ENCODE measurements around the gene PHLPP2. TPM values are rescaled to one million over a fixed set of nuclear protein-coding genes. Genes with fewer than 3 reads are reported as not detected.
"Not testable (repeated sequence)": the region's sequence is repeated elsewhere in the genome, so short reads cannot be mapped to it uniquely, and the experiment has no call there.

PHLPP2 gene
- total RNA-seq, 2 donors from 2014 or later, result 3.5 to 10.8 TPM

DNA sequence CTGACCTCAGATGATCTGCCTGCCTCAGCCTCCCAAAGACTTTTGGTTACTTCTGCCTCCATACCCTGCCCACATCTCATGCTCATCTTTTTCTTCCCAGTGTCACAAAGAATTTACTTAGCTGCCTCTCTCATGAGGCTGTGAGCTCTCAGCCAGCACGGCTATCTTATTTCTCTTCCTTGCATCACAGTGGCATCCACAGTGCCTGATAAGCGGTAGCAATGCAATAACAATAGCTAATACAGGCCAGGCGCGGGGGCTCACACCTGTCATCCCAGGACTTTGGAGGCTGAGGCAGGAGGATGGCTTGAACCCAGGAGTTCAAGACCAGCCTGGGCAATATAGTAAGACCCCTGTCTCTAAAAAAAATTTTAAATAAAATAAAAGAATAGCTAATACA is 114.1 kb downstream of the PHLPP2 start:
- TF ChIP-seq CTCF (IDR thresholded peaks at IDR 0.05), result no peak
- no peaks in the 10 kb centered on the region for H3K36me3 ChIP-seq
- H3K27me3 ChIP-seq, result no peaks in the 10 kb centered on the region
- no peaks in the 10 kb centered on the region for H3K4me1 ChIP-seq
- H3K9me3 ChIP-seq, result no peaks in the 10 kb centered on the region
- no peak overlapping the region for H3K27ac ChIP-seq
- H3K4me3 ChIP-seq, result no peak overlapping the region
- no peak for DNase-seq (ENCODE audit: low spot score)

GRCh38 chr16:71609066-71609465 is 115.4 kb downstream of the PHLPP2 start:
- no peaks in the 10 kb centered on the region for H3K36me3 ChIP-seq
- no peak for TF ChIP-seq CTCF (IDR thresholded peaks at IDR 0.05)

DNA sequence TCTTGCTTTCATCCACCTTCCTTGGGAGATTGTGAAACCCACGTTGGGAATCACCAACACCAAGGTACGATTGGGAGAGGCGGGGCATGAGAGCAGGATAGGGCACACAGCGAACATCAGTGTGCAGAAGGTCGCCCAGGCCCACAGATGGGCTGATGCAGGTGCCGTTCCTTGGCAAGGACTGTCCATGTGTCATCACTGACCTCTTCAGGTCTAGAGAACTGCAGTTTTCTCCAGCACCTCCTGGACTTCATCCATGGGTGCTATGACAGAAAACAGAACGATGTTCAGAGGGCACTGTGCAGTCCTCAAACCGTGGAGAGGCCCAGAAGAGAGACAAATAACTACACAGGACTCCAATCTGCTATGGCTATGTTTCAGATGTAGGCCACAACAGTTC is 123.7 kb downstream of the PHLPP2 start:
- no peak for DNase-seq (ENCODE audit: low spot score)
- Histone ChIP-seq H3K9me3 (no peaks in the 10 kb centered on the region), H3K4me1 (no peaks in the 10 kb centered on the region), H3K27ac (no peak overlapping the region), H3K4me3 (no peak overlapping the region), H3K36me3 (no peaks in the 10 kb centered on the region), H3K27me3 (no peaks in the 10 kb centered on the region)
- no peak for TF ChIP-seq CTCF (IDR thresholded peaks at IDR 0.05)

More at GRCh38 chr16:71609066-71609465, 115.4 kb downstream of the PHLPP2 start:
- Histone ChIP-seq H3K4me3 (no peak overlapping the region), H3K9me3 (no peaks in the 10 kb centered on the region), H3K27ac (no peak overlapping the region), H3K27me3 (no peaks in the 10 kb centered on the region), H3K4me1 (no peaks in the 10 kb centered on the region)
- no peak for DNase-seq (ENCODE audit: low spot score)

- not testable (repeated sequence) for H3K4me1 ChIP-seq; H3K4me3 ChIP-seq; H3K9me3 ChIP-seq; DNase-seq (ENCODE audit: low spot score); H3K27ac ChIP-seq; H3K27me3 ChIP-seq; H3K36me3 ChIP-seq
These were observed 126.1 kb downstream of the PHLPP2 start for GRCh38 chr16:71598426-71598825.

DNA sequence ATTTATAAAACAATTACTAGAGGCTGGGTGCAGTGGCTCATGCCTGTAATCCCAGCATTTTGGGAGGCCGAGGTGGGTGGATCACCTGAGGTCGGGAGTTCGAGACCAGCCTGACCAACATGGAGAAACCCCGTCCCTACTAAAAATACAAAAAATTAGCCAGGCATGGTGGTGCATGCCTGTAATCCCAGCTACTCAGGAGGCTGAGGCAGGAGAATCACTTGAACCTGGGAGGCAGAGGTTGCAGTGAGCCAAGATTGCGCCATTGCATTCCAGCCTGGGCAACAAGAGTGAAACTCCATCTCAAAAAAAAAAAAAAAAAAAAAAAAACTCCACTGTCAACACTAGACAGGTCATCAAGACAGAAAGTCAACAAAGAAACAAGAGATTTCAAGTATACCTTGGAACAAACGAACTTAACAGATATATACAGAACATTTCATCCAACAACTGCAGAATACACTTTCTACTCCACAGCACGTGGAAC is 129.1 kb downstream of the PHLPP2 start:
- H3K9me3 ChIP-seq; H3K4me3 ChIP-seq; DNase-seq (ENCODE audit: low spot score); H3K36me3 ChIP-seq; H3K4me1 ChIP-seq; H3K27me3 ChIP-seq; H3K27ac ChIP-seq: not testable (repeated sequence)

Other genes starting within 250 kb of the PHLPP2 start
- gene ZNF19, start 235.4 kb downstream of the PHLPP2 start, total RNA-seq, result 1 to 10 TPM in 1 of 2 donors, under 1 TPM in 1; 0.82 to 2.5 TPM
- under 1 TPM in 1 of 2 donors, not detected in 1; 0.67 TPM for gene CHST4, start 198.3 kb downstream of the PHLPP2 start, total RNA-seq
- gene TAT, start 147.6 kb downstream of the PHLPP2 start, total RNA-seq, result not detected
- gene MARVELD3, start 98.5 kb downstream of the PHLPP2 start, total RNA-seq, result not detected
- gene AP1G1, start 84.1 kb upstream of the PHLPP2 start, total RNA-seq, result 10 to 100 TPM; 38.6 to 44.6 TPM
- 10 to 100 TPM; 13.6 to 23.7 TPM for gene ATXN1L, start 121.3 kb upstream of the PHLPP2 start, total RNA-seq
- gene ZNF821, start 159.5 kb upstream of the PHLPP2 start, total RNA-seq, result 1 to 10 TPM; 2.6 to 8.9 TPM
- 100 to 1,000 TPM; 140 to 150 TPM for gene IST1, start 170.8 kb upstream of the PHLPP2 start, total RNA-seq

Data from right atrium auricular region (tissue), 2 donors.